ENCODE measurements around the gene RNU5D-1.

DNA sequence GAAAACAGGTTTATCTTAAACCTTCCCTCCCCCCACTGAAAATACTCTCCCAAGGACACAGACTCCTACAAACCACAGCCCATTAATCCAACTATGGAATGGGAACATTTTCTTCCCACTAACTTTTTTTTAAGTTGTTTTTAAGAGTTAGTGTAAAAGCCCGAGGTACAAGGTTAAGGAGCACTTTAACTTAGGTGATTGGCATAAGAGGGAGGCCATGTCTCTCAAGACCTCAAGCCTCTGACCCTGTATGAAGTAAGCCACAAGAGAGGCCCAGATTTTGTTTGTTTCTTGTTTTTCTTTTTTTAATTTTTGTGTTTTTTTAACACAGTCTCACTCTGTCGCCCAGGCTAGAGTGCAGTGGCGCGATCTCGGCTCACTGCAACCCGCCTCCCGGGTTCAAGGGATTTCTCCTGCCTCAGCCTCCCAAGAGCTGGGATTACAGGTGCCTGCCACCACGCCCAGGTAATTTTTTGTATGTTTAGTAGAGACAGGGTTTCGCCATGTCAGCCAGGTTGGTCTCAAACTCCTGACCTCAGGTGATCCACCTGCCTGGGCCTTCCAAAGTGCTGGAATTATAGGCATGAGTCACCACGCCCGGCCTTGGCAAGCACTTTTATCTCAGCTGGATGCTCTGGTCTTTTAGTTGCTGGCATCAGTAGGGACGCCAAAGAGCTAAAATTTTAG, 42.1 kb downstream of the RNU5D-1 start:
- TF ChIP-seq, protein P1, sequence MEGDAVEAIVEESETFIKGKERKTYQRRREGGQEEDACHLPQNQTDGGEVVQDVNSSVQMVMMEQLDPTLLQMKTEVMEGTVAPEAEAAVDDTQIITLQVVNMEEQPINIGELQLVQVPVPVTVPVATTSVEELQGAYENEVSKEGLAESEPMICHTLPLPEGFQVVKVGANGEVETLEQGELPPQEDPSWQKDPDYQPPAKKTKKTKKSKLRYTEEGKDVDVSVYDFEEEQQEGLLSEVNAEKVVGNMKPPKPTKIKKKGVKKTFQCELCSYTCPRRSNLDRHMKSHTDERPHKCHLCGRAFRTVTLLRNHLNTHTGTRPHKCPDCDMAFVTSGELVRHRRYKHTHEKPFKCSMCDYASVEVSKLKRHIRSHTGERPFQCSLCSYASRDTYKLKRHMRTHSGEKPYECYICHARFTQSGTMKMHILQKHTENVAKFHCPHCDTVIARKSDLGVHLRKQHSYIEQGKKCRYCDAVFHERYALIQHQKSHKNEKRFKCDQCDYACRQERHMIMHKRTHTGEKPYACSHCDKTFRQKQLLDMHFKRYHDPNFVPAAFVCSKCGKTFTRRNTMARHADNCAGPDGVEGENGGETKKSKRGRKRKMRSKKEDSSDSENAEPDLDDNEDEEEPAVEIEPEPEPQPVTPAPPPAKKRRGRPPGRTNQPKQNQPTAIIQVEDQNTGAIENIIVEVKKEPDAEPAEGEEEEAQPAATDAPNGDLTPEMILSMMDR (IDR thresholded peaks at IDR 0.05) = no peak
- TF ChIP-seq POLR2A (IDR thresholded peaks at IDR 0.05) = no peak
- TF ChIP-seq EP300 (IDR thresholded peaks at IDR 0.05) = no peak

Data from stomach (tissue), 4 donors.